ENCODE data around the gene PCDHGA3. TPM values are rescaled to one million over a fixed set of nuclear protein-coding genes. Genes with fewer than 3 reads are reported as not detected.
A peak's percentile ranks its signal among the peaks of the same experiment; 100 is the strongest.

PCDHGA3 gene
- total and polyA plus RNA-seq, 9 of the 15 experiments (the other 6 are each of a cell fraction or from before 2014, with no cell fraction given) = 0.13 to 0.28 (median 0.18) TPM; not detected in 2

DNA sequence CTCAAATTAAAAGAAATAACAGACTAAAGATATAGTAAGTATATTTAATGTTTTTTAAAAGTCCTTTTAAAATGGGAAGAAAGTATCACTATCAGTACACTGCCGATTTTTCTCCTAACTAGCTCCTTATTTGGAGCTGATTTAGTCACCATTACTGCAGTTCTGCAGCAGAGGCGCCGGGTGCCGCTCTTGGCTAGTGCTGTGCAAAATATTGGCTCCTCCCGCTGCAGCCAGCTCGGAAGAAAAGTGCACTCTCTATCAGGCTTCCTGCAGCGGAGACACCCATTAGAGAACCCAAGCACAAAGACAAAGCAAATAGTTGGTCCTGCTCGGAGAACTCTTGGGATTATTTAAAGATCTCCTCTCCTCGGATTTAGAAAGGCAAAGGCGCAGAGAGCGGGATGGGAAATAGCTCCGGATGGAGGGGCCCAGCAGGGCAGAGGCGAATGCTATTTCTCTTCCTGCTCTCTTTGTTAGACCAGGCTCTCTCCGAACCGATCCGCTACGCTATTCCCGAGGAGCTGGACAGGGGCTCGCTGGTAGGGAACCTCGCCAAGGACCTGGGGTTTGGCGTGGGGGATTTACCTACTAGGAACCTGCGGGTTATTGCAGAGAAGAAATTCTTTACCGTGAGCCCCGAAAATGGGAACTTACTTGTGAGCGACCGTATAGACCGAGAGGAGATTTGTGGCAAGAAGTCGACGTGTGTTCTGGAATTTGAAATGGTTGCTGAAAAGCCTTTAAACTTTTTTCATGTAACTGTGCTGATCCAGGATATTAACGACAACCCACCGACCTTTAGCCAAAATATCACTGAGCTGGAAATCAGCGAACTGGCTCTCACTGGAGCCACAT is 26.6 kb downstream of the PCDHGA3 start, which contains the start of gene PCDHGB3 (continued):
- TF ChIP-seq CREB1 (IDR thresholded peaks at IDR 0.05) (no peak), CREB1 (CRISPR knock-in tag; IDR thresholded peaks at IDR 0.05) (no peak)

DNA sequence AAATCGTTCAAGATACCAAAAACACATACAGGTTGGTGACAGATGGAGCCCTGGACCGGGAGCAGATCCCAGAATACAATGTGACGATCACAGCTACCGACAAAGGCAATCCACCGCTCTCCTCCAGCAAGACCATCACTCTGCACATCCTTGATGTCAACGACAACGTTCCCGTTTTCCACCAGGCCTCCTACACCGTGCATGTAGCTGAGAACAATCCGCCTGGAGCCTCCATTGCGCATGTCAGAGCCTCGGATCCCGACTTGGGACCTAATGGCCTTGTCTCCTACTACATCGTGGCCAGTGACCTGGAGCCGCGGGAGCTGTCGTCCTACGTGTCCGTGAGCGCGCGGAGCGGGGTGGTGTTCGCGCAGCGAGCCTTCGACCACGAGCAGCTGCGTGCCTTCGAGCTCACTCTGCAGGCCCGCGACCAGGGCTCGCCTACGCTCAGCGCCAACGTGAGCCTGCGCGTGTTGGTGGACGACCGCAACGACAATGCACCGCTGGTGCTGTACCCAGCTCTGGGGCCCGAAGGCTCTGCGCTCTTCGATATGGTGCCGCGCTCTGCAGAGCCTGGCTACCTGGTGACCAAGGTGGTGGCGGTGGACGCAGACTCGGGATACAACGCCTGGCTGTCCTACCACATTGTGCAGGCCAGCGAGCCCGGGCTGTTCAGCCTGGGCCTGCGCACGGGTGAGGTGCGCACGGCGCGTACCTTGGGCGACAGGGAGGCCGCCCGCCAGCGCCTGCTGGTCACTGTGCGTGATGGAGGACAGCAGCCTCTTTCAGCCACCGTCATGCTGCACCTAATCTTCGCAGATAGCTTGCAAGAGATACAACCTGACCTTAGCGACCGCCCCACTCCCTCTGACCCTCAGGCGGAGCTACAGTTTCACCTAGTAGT is 28.2 kb downstream of the PCDHGA3 start:
- Histone ChIP-seq H3K9me1 (ENCODE audit: control insufficient read depth, insufficient read depth, low read length) (no peaks in the 10 kb centered on the region), H3K4me2 (ENCODE audit: insufficient read depth, low read length) (no peak overlapping the region), H3K27me3 (ENCODE audit: control insufficient read depth in 2 of 2, insufficient read depth in 2 of 2, low read length in 2 of 2) (peaks cover 4 to 38% of the 10 kb centered on the region in 2 experiments), H3K9me3 (replicated peaks; ENCODE audit: control insufficient read depth, insufficient read depth, low read depth, low read length) (no peaks in the 10 kb centered on the region), H3K9ac (ENCODE audit: insufficient read depth in 1 of 2, low read depth in 2 of 2, low read length in 2 of 2) (no peak overlapping the region), H3K27ac (ENCODE audit: extremely low read depth, low read depth, low read length) (no peak overlapping the region), H4K20me1 (replicated peaks; ENCODE audit: control insufficient read depth, insufficient read depth, low read length) (no peaks in the 10 kb centered on the region), H2AFZ (ENCODE audit: low read depth, low read length) (no peak overlapping the region), H3K4me1 (replicated peaks in 1 of 2; ENCODE audit: control insufficient read depth in 2 of 2, insufficient read depth in 2 of 2, low read length in 2 of 2) (peaks cover 0 to 7% of the 10 kb centered on the region in 2 experiments; a peak in 1 of 5 replicates), H3K36me3 (ENCODE audit: control insufficient read depth, insufficient read depth, low read length) (no peaks in the 10 kb centered on the region), H3K4me3 (no peak overlapping the region), H3K79me2 (ENCODE audit: control insufficient read depth, insufficient read depth, low read length) (no peaks in the 10 kb centered on the region)
- FAIRE-seq (no peak), ATAC-seq (no peak), DNase-seq (ENCODE audit: extremely low read depth in 1 of 4, low spot score in 3 of 4) (no peak)
- TF ChIP-seq ZNF232 (CRISPR knock-in tag; IDR thresholded peaks at IDR 0.05) = no peak
- peak; percentile 50 to 59; a peak in 3 of 4 replicates for TF ChIP-seq NRF1 (conservative IDR thresholded peaks at IDR 0.05 in 1 of 2, IDR thresholded peaks at IDR 0.05 in 1 of 2)
- POLR2A ChIA-PET = interaction anchor here (0.6 kb wide), 1 partner anchor 1331 kb away, joined by 3 read pairs; no protein-coding TSS in a partner anchor
- CTCF ChIA-PET (ENCODE audit: low intra/inter-chr PET ratio) = no interaction called here
- in situ Hi-C loops (cut with MboI) (no loop called here), intact Hi-C loops (cut with micrococcal nuclease) (loop anchor here (5.0 kb wide), 1 partner anchor 45 kb away; no protein-coding TSS in a partner anchor)
- BruUV-seq (replicated peaks) = no TSS peak
- 28% methylated on average over 47 of the region's 69 CpGs for WGBS (ENCODE audit: insufficient coverage, low coverage, missing lambda C conversion rate)
